WTC11 (cell line): ENCODE data around the gene GAB1. TPM values are rescaled to one million over a fixed set of nuclear protein-coding genes. Genes with fewer than 3 reads are reported as not detected.

ENCODE experiments used
- ATAC-seq: fragments of 200-7000 bp; cut with Tn5 transposase; 2 replicates; pipeline ENCODE4 v1.10.0; 2021; ENCODE audit warnings: mild to moderate bottlenecking, moderate library complexity
- CTCF ChIA-PET: fragments of 300-600 bp; sonication (Branson Sonifier 250); formaldehyde crosslinking; loops from one replicate; lab custom pipeline; 2021; ENCODE audit warnings: antibody characterized with exemption; lab: Charles Lee
- POLR2A ChIA-PET: fragments of 350-600 bp; sonication (Branson Sonifier 250); formaldehyde crosslinking; loops from one replicate; lab custom pipeline; 2021; ENCODE audit warnings: antibody characterized with exemption; lab: Charles Lee
- DNase-seq: peaks from one replicate; pipeline ENCODE4 v3.0.0; 2021; ENCODE audit warnings: low spot score
- H3K27ac Mint-ChIP-seq: 2 replicates; pipeline ENCODE4 v1.8.0; 2021; ENCODE audit warnings: mixed read lengths
- H3K27me3 Mint-ChIP-seq: 2 replicates; pipeline ENCODE4 v1.8.0; 2021; ENCODE audit warnings: low read depth, mild to moderate bottlenecking, moderate library complexity, mixed read lengths
- H3K36me3 Mint-ChIP-seq: 2 replicates; pipeline ENCODE4 v1.8.0; 2021; ENCODE audit warnings: mixed read lengths
- H3K4me1 Mint-ChIP-seq: 2 replicates; pipeline ENCODE4 v1.8.0; 2022; ENCODE audit warnings: mixed read lengths
- H3K4me3 Mint-ChIP-seq: 2 replicates; pipeline ENCODE4 v1.8.0; 2021; ENCODE audit warnings: mild to moderate bottlenecking, moderate library complexity, mixed read lengths
- H3K9me3 Mint-ChIP-seq: 2 replicates; pipeline ENCODE4 v1.8.0; 2021; ENCODE audit warnings: mixed read lengths
- AFF4 ChIP-seq: sonication (generic); formaldehyde crosslinking; IDR thresholded peaks from 2 replicates; pipeline ENCODE4 v1.8.1; 2023; ENCODE audit warnings: mild to moderate bottlenecking, missing genetic modification reagents, borderline replicate concordance
- ATF6 ChIP-seq: sonication (generic); formaldehyde crosslinking; IDR thresholded peaks from 2 replicates; pipeline ENCODE4 v1.8.1; 2023; ENCODE audit warnings: mild to moderate bottlenecking, missing genetic modification reagents
- GABPB1 ChIP-seq: sonication (generic); formaldehyde crosslinking; IDR thresholded peaks from 2 replicates; pipeline ENCODE4 v1.8.1; 2023; ENCODE audit warnings: mild to moderate bottlenecking, missing genetic modification reagents
- GTF2I ChIP-seq: fragments of 250-450 bp; sonication (Bioruptor Pico); conservative IDR thresholded peaks from 2 replicates; pipeline ENCODE4 v1.4.0; 2021; ENCODE audit warnings: mild to moderate bottlenecking
- MAX ChIP-seq: sonication (generic); formaldehyde crosslinking; IDR thresholded peaks from 2 replicates; pipeline ENCODE4 v1.8.0; 2022; ENCODE audit warnings: mild to moderate bottlenecking, missing genetic modification reagents
- PREB ChIP-seq: sonication (generic); formaldehyde crosslinking; IDR thresholded peaks from 2 replicates; pipeline ENCODE4 v1.8.1; 2022; ENCODE audit warnings: mild to moderate bottlenecking, missing genetic modification reagents, moderate library complexity, borderline replicate concordance
- SMAD3 ChIP-seq: sonication (generic); formaldehyde crosslinking; IDR thresholded peaks from 2 replicates; pipeline ENCODE4 v1.8.0; 2022; ENCODE audit warnings: missing genetic modification reagents, mild to moderate bottlenecking, borderline replicate concordance
- USF1 ChIP-seq: sonication (generic); formaldehyde crosslinking; IDR thresholded peaks from 2 replicates; pipeline ENCODE4 v1.8.0; 2022; ENCODE audit warnings: mild to moderate bottlenecking, missing genetic modification reagents
- USF2 ChIP-seq: sonication (generic); formaldehyde crosslinking; IDR thresholded peaks from 2 replicates; pipeline ENCODE4 v1.8.1; 2023; ENCODE audit warnings: mild to moderate bottlenecking, missing genetic modification reagents, moderate library complexity
- ZBTB21 ChIP-seq: sonication (generic); formaldehyde crosslinking; IDR thresholded peaks from 2 replicates; pipeline ENCODE4 v1.8.1; 2023; ENCODE audit warnings: mild to moderate bottlenecking, missing genetic modification reagents, borderline replicate concordance
- ZNF121 ChIP-seq: sonication (generic); formaldehyde crosslinking; IDR thresholded peaks from 2 replicates; pipeline ENCODE4 v1.8.0; 2023; ENCODE audit warnings: missing genetic modification reagents
- ZNF281 ChIP-seq: sonication (generic); formaldehyde crosslinking; IDR thresholded peaks from 2 replicates; pipeline ENCODE4 v1.8.0; 2023; ENCODE audit warnings: mild to moderate bottlenecking, missing genetic modification reagents
- ZNF317 ChIP-seq: sonication (generic); formaldehyde crosslinking; IDR thresholded peaks from 2 replicates; pipeline ENCODE4 v1.8.1; 2023; ENCODE audit warnings: low read depth, mild to moderate bottlenecking, moderate library complexity, missing genetic modification reagents, borderline replicate concordance
- ZNF671 ChIP-seq: fragments of 250-450 bp; sonication (Bioruptor Pico); IDR thresholded peaks from 2 replicates; pipeline ENCODE4 v1.8.0; 2021; ENCODE audit warnings: mild to moderate bottlenecking
- total RNA-seq: library from RNA; stranded (reverse); gene quantifications from 3 replicates; pipeline ENCODE4 v1.2.3, GENCODE V29; 2021

Gene GAB1
- total RNA-seq, 1 experiment from 2014 or later = 17.4 TPM

- Mint-ChIP-seq H3K36me3 (no peaks in the 10 kb centered on the region), H3K4me1 (no peaks in the 10 kb centered on the region), H3K27ac (no peak overlapping the region), H3K9me3 (no peaks in the 10 kb centered on the region), H3K27me3 (no peaks in the 10 kb centered on the region), H3K4me3 (no peak overlapping the region)
- no peak for DNase-seq
- POLR2A ChIA-PET = no interaction called here
- no peak for ATAC-seq
- CTCF ChIA-PET = no interaction called here
- TF ChIP-seq USF2 (CRISPR knock-in tag) = no peak
- TF ChIP-seq PREB (CRISPR knock-in tag) = no peak
- no peak for TF ChIP-seq ZNF317
- TF ChIP-seq GTF2I (CRISPR knock-in tag) = no peak
- TF ChIP-seq ZNF671 (CRISPR knock-in tag) = no peak
- no peak for TF ChIP-seq ZNF121 (CRISPR knock-in tag)
- no peak for TF ChIP-seq ZNF281
- TF ChIP-seq USF1 (CRISPR knock-in tag) = no peak
- no peak for TF ChIP-seq SMAD3 (CRISPR knock-in tag)
Measured at GRCh38 chr4:143506031-143506430, 169.4 kb downstream of the GAB1 start.

GRCh38 chr4:143511906-143512305, 175.2 kb downstream of the GAB1 start:
- CTCF ChIA-PET = interaction anchor here (3.1 kb wide), 1 partner anchor 47 kb away, joined by 8 read pairs; no protein-coding TSS in a partner anchor
- ATAC-seq = no peak

More at GRCh38 chr4:143511906-143512305, 175.2 kb downstream of the GAB1 start:
- TF ChIP-seq GABPB1 (CRISPR knock-in tag) (no peak), AFF4 (CRISPR knock-in tag) (no peak), MAX (CRISPR knock-in tag) (no peak), ZBTB21 (CRISPR knock-in tag) (no peak), ATF6 (CRISPR knock-in tag) (no peak), GTF2I (CRISPR knock-in tag) (no peak)
- Mint-ChIP-seq H3K27me3 (no peaks in the 10 kb centered on the region; the same call in 1 of the 2 replicates), H3K9me3 (no peaks in the 10 kb centered on the region), H3K4me3 (peak overlapping the region; percentile 97; the same call in 1 of the 2 replicates), H3K4me1 (peaks cover 18% of the 10 kb centered on the region), H3K27ac (no peak overlapping the region), H3K36me3 (peaks cover 12% of the 10 kb centered on the region)
- POLR2A ChIA-PET = no interaction called here
- DNase-seq = no peak
